ENCODE results near the gene UBA52. TPM values are rescaled to one million over a fixed set of nuclear protein-coding genes. Genes with fewer than 3 reads are reported as not detected.

The UBA52 gene
- total and polyA plus RNA-seq, 2 of the 13 experiments (the other 11 are each of a cell fraction or from before 2014, with no cell fraction given): 959 to 1,782 TPM

DNA sequence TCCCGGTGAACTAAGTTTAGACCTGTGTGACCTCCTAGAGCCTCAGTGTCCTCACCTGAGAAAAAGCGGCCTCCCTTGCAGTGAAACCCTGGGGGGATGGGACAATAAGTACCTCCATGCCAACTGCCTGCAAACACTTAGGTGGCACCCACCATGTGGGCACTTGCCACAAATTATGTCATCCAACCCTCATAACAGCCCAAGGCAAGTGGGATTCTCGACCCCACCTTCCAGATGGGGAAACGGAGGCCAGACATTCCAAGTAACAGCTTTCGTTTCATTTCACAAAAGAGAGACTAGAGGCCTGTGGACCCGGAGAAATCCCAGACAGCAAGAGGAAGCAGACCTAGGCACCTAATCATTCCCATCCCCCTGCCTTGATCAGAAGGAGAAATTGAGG is 23.8 kb downstream of the UBA52 start:
- no peak overlapping the region for H3K27ac ChIP-seq (ENCODE audit: extremely low read length, insufficient read depth, low read length)
- intact Hi-C loops (cut with micrococcal nuclease; ENCODE audit: unreplicated experiment): no loop called here
- 96% methylated on average over 6 of the region's 6 CpGs for WGBS (ENCODE audit: low lambda C conversion rate)
- H3K79me2 ChIP-seq (ENCODE audit: insufficient read depth, low read length): no peaks in the 10 kb centered on the region
- H4K20me1 ChIP-seq (ENCODE audit: insufficient read depth, low read length): 0 out of 2 replicates have a peak, but pooled peaks cover 2% of the 10 kb centered on the region
- H3K4me1 ChIP-seq (ENCODE audit: insufficient read depth, low read length): peaks cover 1% of the 10 kb centered on the region; the same call in 1 of the 2 replicates
- H2AFZ ChIP-seq (ENCODE audit: low read length): no peak overlapping the region
- POLR2A ChIA-PET: no interaction called here
- H3K27me3 ChIP-seq (ENCODE audit: control insufficient read depth in 1 of 2, insufficient read depth in 2 of 2, low read length in 2 of 2): no peaks in the 10 kb centered on the region
- CTCF ChIA-PET (ENCODE audit: low intra/inter-chr PET ratio, low total read pairs): no interaction called here
- no peaks in the 10 kb centered on the region for H3K9me3 ChIP-seq (ENCODE audit: low read length)
- no peak for FAIRE-seq
- peaks cover 14 to 46% of the 10 kb centered on the region in 2 experiments; a peak in 4 of 5 replicates for H3K36me3 ChIP-seq (replicated peaks in 1 of 2; ENCODE audit: control insufficient read depth in 1 of 2, insufficient read depth in 2 of 2, low read length in 2 of 2)
- in situ Hi-C loops (cut with HindIII; ENCODE audit: extremely low pct_ligation_motif_present, low pct_unique_long_range_greater_than_20kb): no loop called here
- no peak for DNase-seq (ENCODE audit: low spot score)
- no peak overlapping the region for H3K9ac ChIP-seq (ENCODE audit: insufficient read depth, low read depth, low read length)
- no peak for TF ChIP-seq HNRNPUL1 (IDR thresholded peaks at IDR 0.05; ENCODE audit: low read depth, low read length)
- no peak for TF ChIP-seq ZNF441 (CRISPR knock-in tag; IDR thresholded peaks at IDR 0.05; ENCODE audit: borderline replicate concordance)
- TF ChIP-seq, protein P1, sequence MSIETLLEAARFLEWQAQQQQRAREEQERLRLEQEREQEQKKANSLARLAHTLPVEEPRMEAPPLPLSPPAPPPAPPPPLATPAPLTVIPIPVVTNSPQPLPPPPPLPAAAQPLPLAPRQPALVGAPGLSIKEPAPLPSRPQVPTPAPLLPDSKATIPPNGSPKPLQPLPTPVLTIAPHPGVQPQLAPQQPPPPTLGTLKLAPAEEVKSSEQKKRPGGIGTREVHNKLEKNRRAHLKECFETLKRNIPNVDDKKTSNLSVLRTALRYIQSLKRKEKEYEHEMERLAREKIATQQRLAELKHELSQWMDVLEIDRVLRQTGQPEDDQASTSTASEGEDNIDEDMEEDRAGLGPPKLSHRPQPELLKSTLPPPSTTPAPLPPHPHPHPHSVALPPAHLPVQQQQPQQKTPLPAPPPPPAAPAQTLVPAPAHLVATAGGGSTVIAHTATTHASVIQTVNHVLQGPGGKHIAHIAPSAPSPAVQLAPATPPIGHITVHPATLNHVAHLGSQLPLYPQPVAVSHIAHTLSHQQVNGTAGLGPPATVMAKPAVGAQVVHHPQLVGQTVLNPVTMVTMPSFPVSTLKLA (IDR thresholded peaks at IDR 0.05): no peak
- no peak for TF ChIP-seq ARNTL (CRISPR knock-in tag; IDR thresholded peaks at IDR 0.05)
- TF ChIP-seq, protein P2, sequence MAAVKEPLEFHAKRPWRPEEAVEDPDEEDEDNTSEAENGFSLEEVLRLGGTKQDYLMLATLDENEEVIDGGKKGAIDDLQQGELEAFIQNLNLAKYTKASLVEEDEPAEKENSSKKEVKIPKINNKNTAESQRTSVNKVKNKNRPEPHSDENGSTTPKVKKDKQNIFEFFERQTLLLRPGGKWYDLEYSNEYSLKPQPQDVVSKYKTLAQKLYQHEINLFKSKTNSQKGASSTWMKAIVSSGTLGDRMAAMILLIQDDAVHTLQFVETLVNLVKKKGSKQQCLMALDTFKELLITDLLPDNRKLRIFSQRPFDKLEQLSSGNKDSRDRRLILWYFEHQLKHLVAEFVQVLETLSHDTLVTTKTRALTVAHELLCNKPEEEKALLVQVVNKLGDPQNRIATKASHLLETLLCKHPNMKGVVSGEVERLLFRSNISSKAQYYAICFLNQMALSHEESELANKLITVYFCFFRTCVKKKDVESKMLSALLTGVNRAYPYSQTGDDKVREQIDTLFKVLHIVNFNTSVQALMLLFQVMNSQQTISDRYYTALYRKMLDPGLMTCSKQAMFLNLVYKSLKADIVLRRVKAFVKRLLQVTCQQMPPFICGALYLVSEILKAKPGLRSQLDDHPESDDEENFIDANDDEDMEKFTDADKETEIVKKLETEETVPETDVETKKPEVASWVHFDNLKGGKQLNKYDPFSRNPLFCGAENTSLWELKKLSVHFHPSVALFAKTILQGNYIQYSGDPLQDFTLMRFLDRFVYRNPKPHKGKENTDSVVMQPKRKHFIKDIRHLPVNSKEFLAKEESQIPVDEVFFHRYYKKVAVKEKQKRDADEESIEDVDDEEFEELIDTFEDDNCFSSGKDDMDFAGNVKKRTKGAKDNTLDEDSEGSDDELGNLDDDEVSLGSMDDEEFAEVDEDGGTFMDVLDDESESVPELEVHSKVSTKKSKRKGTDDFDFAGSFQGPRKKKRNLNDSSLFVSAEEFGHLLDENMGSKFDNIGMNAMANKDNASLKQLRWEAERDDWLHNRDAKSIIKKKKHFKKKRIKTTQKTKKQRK (IDR thresholded peaks at IDR 0.05; ENCODE audit: low read length): no peak
- TF ChIP-seq GTF2F1 (IDR thresholded peaks at IDR 0.05; ENCODE audit: low read length): no peak
- TF ChIP-seq ARID2 (CRISPR knock-in tag; IDR thresholded peaks at IDR 0.05; ENCODE audit: borderline replicate concordance): no peak
- no peak for TF ChIP-seq NAIF1 (CRISPR knock-in tag; IDR thresholded peaks at IDR 0.05; ENCODE audit: borderline replicate concordance)
- no peak for TF ChIP-seq ARHGAP35 (CRISPR knock-in tag; IDR thresholded peaks at IDR 0.05; ENCODE audit: borderline replicate concordance)
- no peak for TF ChIP-seq ZNF777 (CRISPR knock-in tag; IDR thresholded peaks at IDR 0.05)
- ATAC-seq: no peak
- no TSS peak for BruUV-seq (replicated peaks)
- no peak overlapping the region for H3K4me3 ChIP-seq (replicated peaks in 1 of 3; ENCODE audit: insufficient read depth in 1 of 3, low read depth in 2 of 3, low read length in 3 of 3)
- H3K4me2 ChIP-seq (ENCODE audit: low read depth, low read length): no peak overlapping the region
